GM21528 (cell line): Measurements from ENCODE around the gene LCNL1.

Source experiments
- ATAC-seq: cut with Tn5 transposase; IDR thresholded peaks from one replicate; pipeline ENCODE4 v1.9.1; 2021; ENCODE audit warnings: mild to moderate bottlenecking, moderate library complexity; ENCODE audit not compliant: unreplicated experiment, low FRiP score

The LCNL1 gene

GRCh38 chr9:136946228-136947027 is 36.4 kb upstream of the LCNL1 start:
- no peak for ATAC-seq

GRCh38 chr9:136947028-136947891 is 35.5 kb upstream of the LCNL1 start:
- no peak for ATAC-seq

- no peak for ATAC-seq
Observed at GRCh38 chr9:136947955-136948510, 34.8 kb upstream of the LCNL1 start.

- no peak for ATAC-seq
Observed at GRCh38 chr9:136949239-136949816, 33.5 kb upstream of the LCNL1 start.

- ATAC-seq, result peak; percentile 66
Observed at GRCh38 chr9:136949817-136950655, 32.8 kb upstream of the LCNL1 start.

- ATAC-seq, result no peak
Observed at GRCh38 chr9:136950656-136951276, 32.0 kb upstream of the LCNL1 start.

- no peak for ATAC-seq
Observed at GRCh38 chr9:136951541-136952320, 31.1 kb upstream of the LCNL1 start, which contains the start of gene LCN12. Gene LCN12, plus strand, starts transcription at chr9:136952273. Its CDS starts 55 bp downstream, at chr9:136952328.

GRCh38 chr9:136952321-136952850 is 30.4 kb upstream of the LCNL1 start:
- no peak for ATAC-seq

- ATAC-seq, result no peak
Observed at GRCh38 chr9:136952876-136953770, 29.7 kb upstream of the LCNL1 start.

- ATAC-seq, result no peak
Observed at GRCh38 chr9:136953771-136954269, 29.0 kb upstream of the LCNL1 start.

GRCh38 chr9:136954270-136955083 is 28.3 kb upstream of the LCNL1 start:
- no peak for ATAC-seq

- no peak for ATAC-seq
Observed at GRCh38 chr9:136955202-136955942, 27.4 kb upstream of the LCNL1 start.

GRCh38 chr9:136955943-136956335 is 26.9 kb upstream of the LCNL1 start:
- no peak for ATAC-seq

- ATAC-seq, result no peak
Observed at GRCh38 chr9:136956604-136957003, 26.2 kb upstream of the LCNL1 start.

- ATAC-seq, result no peak
Observed at GRCh38 chr9:136957461-136957860, 25.3 kb upstream of the LCNL1 start.

- ATAC-seq, result no peak
Observed at GRCh38 chr9:136957901-136958300, 24.9 kb upstream of the LCNL1 start.
